HEK293 (cell line): Measurements from ENCODE around the gene CHD1.
A peak's percentile ranks its signal among the peaks of the same experiment; 100 is the strongest.

ENCODE experiments used
- CTCF ChIA-PET: fragments of 350-600 bp; formaldehyde crosslinking; extraction: SDS; loops from one replicate; lab custom pipeline; 2021; ENCODE audit warnings: antibody characterized with exemption; lab: Yijun Ruan, JAX
- POLR2A ChIA-PET: fragments of 300-600 bp; formaldehyde crosslinking; extraction: SDS; loops from one replicate; lab custom pipeline; 2020; ENCODE audit warnings: antibody characterized with exemption, inconsistent platforms; lab: Yijun Ruan, JAX
- H3K27ac ChIP-seq: fragments of 200-500 bp; sonication (Bioruptor generic); 2 replicates; pipeline ENCODE4 v1.5.1; 2014; ENCODE audit warnings: low read depth, low read length, control low read depth, inconsistent platforms; ENCODE audit errors: extremely low read depth
- H3K36me3 ChIP-seq, 2 experiments: fragments of 200-500 bp in 1 of 2; sonication (Bioruptor generic) in 1 of 2; 1 replicate in 1 of 2; 2 replicates in 1 of 2; pipeline ENCODE4 v1.5.1; 2014 to 2017; ENCODE audit warnings: inconsistent platforms in 2 of 2, low read length in 2 of 2; ENCODE audit not compliant: control insufficient read depth in 2 of 2, insufficient read depth in 1 of 2
- H3K4me1 ChIP-seq: fragments of 200-500 bp; sonication (Bioruptor generic); 2 replicates; pipeline ENCODE4 v1.5.1; 2014; ENCODE audit warnings: mild to moderate bottlenecking, low read length, inconsistent platforms; ENCODE audit not compliant: control insufficient read depth, insufficient read depth
- H3K4me3 ChIP-seq: 2 replicates; pipeline ENCODE4 v1.5.1; 2011; ENCODE audit warnings: low read depth, mild to moderate bottlenecking, control low read depth, low read length, moderate library complexity
- H3K9me3 ChIP-seq: fragments of 200-500 bp; sonication (Bioruptor generic); 2 replicates; pipeline ENCODE4 v1.5.1; 2014; ENCODE audit warnings: low read depth, low read length, inconsistent platforms; ENCODE audit not compliant: control insufficient read depth, insufficient read depth
- BCL11B ChIP-seq: fragments of 450-650 bp; formaldehyde crosslinking; IDR thresholded peaks from 2 replicates; pipeline ENCODE4 v1.5.1; 2016; ENCODE audit warnings: low read depth, missing biosample characterization, missing genetic modification characterization
- EGR2 ChIP-seq: fragments of 450-650 bp; formaldehyde crosslinking; IDR thresholded peaks from 2 replicates; pipeline ENCODE4 v1.5.1; 2016; ENCODE audit warnings: low read depth, missing biosample characterization, missing genetic modification characterization
- HOXC10 ChIP-seq: sonication (generic); formaldehyde crosslinking; IDR thresholded peaks from 2 replicates; pipeline ENCODE4 v1.8.1; 2023; ENCODE audit warnings: mild to moderate bottlenecking, missing genetic modification reagents
- KLF10 ChIP-seq: fragments of 450-650 bp; IDR thresholded peaks from 2 replicates; pipeline ENCODE4 v1.5.1; 2018; ENCODE audit warnings: missing biosample characterization, mild to moderate bottlenecking, missing genetic modification characterization
- MYNN ChIP-seq: fragments of 450-650 bp; formaldehyde crosslinking; IDR thresholded peaks from 2 replicates; pipeline ENCODE4 v1.5.1; 2016; ENCODE audit warnings: missing biosample characterization, missing genetic modification characterization, borderline replicate concordance
- MZF1 ChIP-seq: fragments of 450-650 bp; formaldehyde crosslinking; IDR thresholded peaks from 2 replicates; pipeline ENCODE4 v1.5.1; 2017; ENCODE audit warnings: missing biosample characterization, missing genetic modification characterization, borderline replicate concordance
- SCRT2 ChIP-seq: fragments of 450-650 bp; formaldehyde crosslinking; IDR thresholded peaks from 2 replicates; pipeline ENCODE4 v1.5.1; 2016; ENCODE audit warnings: missing biosample characterization, missing genetic modification characterization
- ZBTB21 ChIP-seq: fragments of 450-650 bp; formaldehyde crosslinking; IDR thresholded peaks from 2 replicates; pipeline ENCODE4 v1.5.1; 2017; ENCODE audit warnings: missing biosample characterization, missing genetic modification characterization
- ZEB2 ChIP-seq: fragments of 450-650 bp; formaldehyde crosslinking; IDR thresholded peaks from 2 replicates; pipeline ENCODE4 v1.5.1; 2016; ENCODE audit warnings: missing biosample characterization, missing genetic modification characterization
- ZNF157 ChIP-seq: fragments of 450-650 bp; formaldehyde crosslinking; IDR thresholded peaks from 2 replicates; pipeline ENCODE4 v1.5.1; 2016; ENCODE audit warnings: missing biosample characterization, missing genetic modification characterization
- ZNF211 ChIP-seq: fragments of 450-650 bp; formaldehyde crosslinking; IDR thresholded peaks from 2 replicates; pipeline ENCODE4 v1.5.1; 2016; ENCODE audit warnings: low read depth, missing biosample characterization, missing genetic modification characterization
- ZNF324 ChIP-seq: fragments of 450-650 bp; formaldehyde crosslinking; IDR thresholded peaks from 2 replicates; pipeline ENCODE4 v1.5.1; 2016; ENCODE audit warnings: missing biosample characterization, missing genetic modification characterization
- ZNF391 ChIP-seq: fragments of 450-650 bp; formaldehyde crosslinking; IDR thresholded peaks from 2 replicates; pipeline ENCODE4 v1.5.1; 2016; ENCODE audit warnings: low read depth, missing biosample characterization, missing genetic modification characterization, borderline replicate concordance
- ZNF416 ChIP-seq: fragments of 450-650 bp; formaldehyde crosslinking; IDR thresholded peaks from 2 replicates; pipeline ENCODE4 v1.5.1; 2016; ENCODE audit warnings: missing biosample characterization, missing genetic modification characterization
- ZNF623 ChIP-seq: fragments of 450-650 bp; formaldehyde crosslinking; IDR thresholded peaks from 2 replicates; pipeline ENCODE4 v1.5.1; 2016; ENCODE audit warnings: missing biosample characterization, missing genetic modification characterization
- ZNF677 ChIP-seq: fragments of 450-650 bp; IDR thresholded peaks from 2 replicates; pipeline ENCODE4 v1.5.0; 2018; ENCODE audit warnings: missing biosample characterization, mild to moderate bottlenecking, missing genetic modification characterization, moderate library complexity
- ZSCAN16 ChIP-seq: fragments of 450-650 bp; formaldehyde crosslinking; IDR thresholded peaks from 2 replicates; pipeline ENCODE4 v1.5.1; 2016; ENCODE audit warnings: missing biosample characterization, missing genetic modification characterization
- ZSCAN30 ChIP-seq: fragments of 450-650 bp; IDR thresholded peaks from 2 replicates; pipeline ENCODE4 v1.5.1; 2018; ENCODE audit warnings: missing biosample characterization, mild to moderate bottlenecking, missing genetic modification characterization, moderate library complexity
- TF ChIP-seq, protein P1 (sequence below): sonication (generic); formaldehyde crosslinking; IDR thresholded peaks from 2 replicates; pipeline ENCODE4 v1.8.1; 2022; ENCODE audit warnings: mild to moderate bottlenecking, moderate library complexity, missing genetic modification reagents
- TF ChIP-seq, protein P2 (sequence below): fragments of 450-650 bp; formaldehyde crosslinking; IDR thresholded peaks from 2 replicates; pipeline ENCODE4; 2016; ENCODE audit warnings: missing biosample characterization, missing genetic modification characterization
- TF ChIP-seq, protein P3 (sequence below): fragments of 450-650 bp; formaldehyde crosslinking; IDR thresholded peaks from 2 replicates; pipeline ENCODE4 v1.5.1; 2016; ENCODE audit warnings: missing biosample characterization, missing genetic modification characterization
- TF ChIP-seq, protein P4 (sequence below): fragments of 450-650 bp; formaldehyde crosslinking; IDR thresholded peaks from 2 replicates; pipeline ENCODE4 v1.5.1; 2016; ENCODE audit warnings: missing biosample characterization, missing genetic modification characterization
- TF ChIP-seq, protein P5 (sequence below): fragments of 450-650 bp; formaldehyde crosslinking; IDR thresholded peaks from 2 replicates; pipeline ENCODE4 v1.5.1; 2016; ENCODE audit warnings: missing biosample characterization, missing genetic modification characterization
- TF ChIP-seq, protein P6 (sequence below): fragments of 450-650 bp; formaldehyde crosslinking; IDR thresholded peaks from 2 replicates; pipeline ENCODE4 v1.5.1; 2017; ENCODE audit warnings: missing biosample characterization, missing genetic modification characterization
- TF ChIP-seq, protein P7 (sequence below): fragments of 450-650 bp; formaldehyde crosslinking; optimal IDR thresholded peaks from 2 replicates; pipeline ENCODE3; 2016; ENCODE audit warnings: missing biosample characterization, mild to moderate bottlenecking, missing genetic modification characterization

Gene CHD1

DNA sequence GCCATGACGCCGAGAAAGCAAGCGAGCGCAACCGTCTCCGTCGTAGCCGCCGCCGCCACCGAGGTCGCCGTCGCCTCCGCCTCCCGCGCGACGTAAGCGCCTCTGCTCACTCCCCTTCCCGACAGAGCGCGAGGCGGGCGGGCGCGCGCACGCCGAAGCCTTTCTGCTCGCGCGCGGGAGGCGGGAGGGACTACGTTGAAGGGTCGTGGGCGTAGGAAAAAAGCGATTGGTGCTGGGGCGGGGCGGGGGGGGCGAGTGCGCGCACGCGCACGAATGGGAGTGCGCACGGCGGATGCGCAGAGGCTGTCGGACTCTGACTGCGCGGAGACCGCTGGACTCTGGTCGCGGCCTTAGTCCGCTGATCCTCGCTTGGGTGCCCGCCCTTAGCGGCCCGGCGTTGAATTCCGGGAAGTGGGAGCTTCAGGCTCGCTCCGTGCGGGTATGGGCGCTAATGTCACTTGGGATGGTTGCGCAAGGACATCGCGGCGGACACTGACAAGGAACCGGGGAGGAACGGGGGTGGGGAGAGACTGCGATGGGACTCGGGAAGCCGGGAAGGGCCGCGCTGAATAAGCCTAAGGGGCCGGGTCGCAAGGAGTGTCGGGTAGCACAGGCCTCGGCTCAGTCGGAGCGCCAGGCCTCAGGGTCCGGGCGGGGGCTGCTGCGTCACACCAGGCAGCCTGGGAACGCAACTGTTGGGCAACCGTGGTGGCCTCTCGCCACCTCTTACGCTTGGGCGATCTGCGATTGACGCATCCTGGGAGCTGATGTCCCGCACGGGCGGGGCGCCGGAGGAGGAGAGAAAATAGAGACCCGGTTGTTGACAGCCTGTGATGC lies at the start of gene CHD1:
Gene CHD1, minus strand, starts transcription at position 135 of the 837 bp plus-strand sequence. CDS start 2,621 bp downstream, outside the sequence.
- peak within 1 kb of the TSS; percentile 98 for H3K27ac ChIP-seq
- H3K9me3 ChIP-seq = no peaks in the 10 kb centered on the region
- ChIA-PET POLR2A (interaction anchor here (0.9 to 3.2 kb wide), 7 partner anchors 9 to 104 kb away, joined by 3 to 16 read pairs (median 4); no protein-coding TSS in a partner anchor), CTCF (interaction anchor here (0.6 to 1.5 kb wide), 6 partner anchors 99 to 1920 kb away, joined by 3 to 5 read pairs (median 4); no protein-coding TSS in a partner anchor)
- H3K4me1 ChIP-seq = 0 out of 2 replicates have a peak, but pooled peaks cover 4% of the 10 kb centered on the region
- H3K36me3 ChIP-seq = peaks cover 14 to 22% of the 10 kb centered on the region in 2 experiments
- peak within 1 kb of the TSS; percentile 99 for H3K4me3 ChIP-seq
- TF ChIP-seq MYNN (peak; percentile 38; the same call in 1 of the 2 replicates), ZNF416 (tag by site-specific recombination) (no peak), ZNF677 (tag by site-specific recombination) (no peak), ZSCAN16 (tag by site-specific recombination) (0 out of 2 replicates have a peak, but pooled peaks have one; percentile 58), HOXC10 (CRISPR knock-in tag) (peak; percentile 89; the same call in 1 of the 2 replicates), SCRT2 (peak; percentile 62), ZEB2 (tag by site-specific recombination) (peak; percentile 93), KLF10 (tag by site-specific recombination) (peak; percentile 60), ZNF211 (no peak), ZSCAN30 (tag by site-specific recombination) (peak; percentile 52), ZNF157 (tag by site-specific recombination) (no peak), ZNF391 (tag by site-specific recombination) (peak; percentile 76; the same call in 1 of the 2 replicates), ZNF623 (peak; percentile 41; the same call in 1 of the 2 replicates), EGR2 (tag by site-specific recombination) (peak; percentile 55), MZF1 (tag by site-specific recombination) (peak; percentile 66; the same call in 1 of the 2 replicates), ZNF324 (peak; percentile 94; the same call in 1 of the 2 replicates), ZBTB21 (tag by site-specific recombination) (peak; percentile 92), BCL11B (peak; percentile 93)
- TF ChIP-seq, protein P1, sequence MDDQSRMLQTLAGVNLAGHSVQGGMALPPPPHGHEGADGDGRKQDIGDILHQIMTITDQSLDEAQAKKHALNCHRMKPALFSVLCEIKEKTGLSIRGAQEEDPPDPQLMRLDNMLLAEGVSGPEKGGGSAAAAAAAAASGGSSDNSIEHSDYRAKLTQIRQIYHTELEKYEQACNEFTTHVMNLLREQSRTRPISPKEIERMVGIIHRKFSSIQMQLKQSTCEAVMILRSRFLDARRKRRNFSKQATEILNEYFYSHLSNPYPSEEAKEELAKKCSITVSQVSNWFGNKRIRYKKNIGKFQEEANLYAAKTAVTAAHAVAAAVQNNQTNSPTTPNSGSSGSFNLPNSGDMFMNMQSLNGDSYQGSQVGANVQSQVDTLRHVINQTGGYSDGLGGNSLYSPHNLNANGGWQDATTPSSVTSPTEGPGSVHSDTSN = peak; percentile 61; the same call in 1 of the 2 replicates
- TF ChIP-seq, protein P2, sequence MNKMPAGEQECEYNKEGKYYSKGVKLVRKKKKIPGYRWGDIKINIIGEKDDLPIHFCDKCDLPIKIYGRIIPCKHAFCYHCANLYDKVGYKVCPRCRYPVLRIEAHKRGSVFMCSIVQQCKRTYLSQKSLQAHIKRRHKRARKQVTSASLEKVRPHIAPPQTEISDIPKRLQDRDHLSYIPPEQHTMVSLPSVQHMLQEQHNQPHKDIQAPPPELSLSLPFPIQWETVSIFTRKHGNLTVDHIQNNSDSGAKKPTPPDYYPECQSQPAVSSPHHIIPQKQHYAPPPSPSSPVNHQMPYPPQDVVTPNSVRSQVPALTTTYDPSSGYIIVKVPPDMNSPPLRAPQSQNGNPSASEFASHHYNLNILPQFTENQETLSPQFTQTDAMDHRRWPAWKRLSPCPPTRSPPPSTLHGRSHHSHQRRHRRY = no peak
- TF ChIP-seq, protein P3, sequence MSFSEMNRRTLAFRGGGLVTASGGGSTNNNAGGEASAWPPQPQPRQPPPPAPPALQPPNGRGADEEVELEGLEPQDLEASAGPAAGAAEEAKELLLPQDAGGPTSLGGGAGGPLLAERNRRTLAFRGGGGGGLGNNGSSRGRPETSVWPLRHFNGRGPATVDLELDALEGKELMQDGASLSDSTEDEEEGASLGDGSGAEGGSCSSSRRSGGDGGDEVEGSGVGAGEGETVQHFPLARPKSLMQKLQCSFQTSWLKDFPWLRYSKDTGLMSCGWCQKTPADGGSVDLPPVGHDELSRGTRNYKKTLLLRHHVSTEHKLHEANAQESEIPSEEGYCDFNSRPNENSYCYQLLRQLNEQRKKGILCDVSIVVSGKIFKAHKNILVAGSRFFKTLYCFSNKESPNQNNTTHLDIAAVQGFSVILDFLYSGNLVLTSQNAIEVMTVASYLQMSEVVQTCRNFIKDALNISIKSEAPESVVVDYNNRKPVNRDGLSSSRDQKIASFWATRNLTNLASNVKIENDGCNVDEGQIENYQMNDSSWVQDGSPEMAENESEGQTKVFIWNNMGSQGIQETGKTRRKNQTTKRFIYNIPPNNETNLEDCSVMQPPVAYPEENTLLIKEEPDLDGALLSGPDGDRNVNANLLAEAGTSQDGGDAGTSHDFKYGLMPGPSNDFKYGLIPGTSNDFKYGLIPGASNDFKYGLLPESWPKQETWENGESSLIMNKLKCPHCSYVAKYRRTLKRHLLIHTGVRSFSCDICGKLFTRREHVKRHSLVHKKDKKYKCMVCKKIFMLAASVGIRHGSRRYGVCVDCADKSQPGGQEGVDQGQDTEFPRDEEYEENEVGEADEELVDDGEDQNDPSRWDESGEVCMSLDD (tag by site-specific recombination) = peak; percentile 68; the same call in 1 of the 2 replicates
- TF ChIP-seq, protein P4, sequence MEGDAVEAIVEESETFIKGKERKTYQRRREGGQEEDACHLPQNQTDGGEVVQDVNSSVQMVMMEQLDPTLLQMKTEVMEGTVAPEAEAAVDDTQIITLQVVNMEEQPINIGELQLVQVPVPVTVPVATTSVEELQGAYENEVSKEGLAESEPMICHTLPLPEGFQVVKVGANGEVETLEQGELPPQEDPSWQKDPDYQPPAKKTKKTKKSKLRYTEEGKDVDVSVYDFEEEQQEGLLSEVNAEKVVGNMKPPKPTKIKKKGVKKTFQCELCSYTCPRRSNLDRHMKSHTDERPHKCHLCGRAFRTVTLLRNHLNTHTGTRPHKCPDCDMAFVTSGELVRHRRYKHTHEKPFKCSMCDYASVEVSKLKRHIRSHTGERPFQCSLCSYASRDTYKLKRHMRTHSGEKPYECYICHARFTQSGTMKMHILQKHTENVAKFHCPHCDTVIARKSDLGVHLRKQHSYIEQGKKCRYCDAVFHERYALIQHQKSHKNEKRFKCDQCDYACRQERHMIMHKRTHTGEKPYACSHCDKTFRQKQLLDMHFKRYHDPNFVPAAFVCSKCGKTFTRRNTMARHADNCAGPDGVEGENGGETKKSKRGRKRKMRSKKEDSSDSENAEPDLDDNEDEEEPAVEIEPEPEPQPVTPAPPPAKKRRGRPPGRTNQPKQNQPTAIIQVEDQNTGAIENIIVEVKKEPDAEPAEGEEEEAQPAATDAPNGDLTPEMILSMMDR = no peak
- TF ChIP-seq, protein P5, sequence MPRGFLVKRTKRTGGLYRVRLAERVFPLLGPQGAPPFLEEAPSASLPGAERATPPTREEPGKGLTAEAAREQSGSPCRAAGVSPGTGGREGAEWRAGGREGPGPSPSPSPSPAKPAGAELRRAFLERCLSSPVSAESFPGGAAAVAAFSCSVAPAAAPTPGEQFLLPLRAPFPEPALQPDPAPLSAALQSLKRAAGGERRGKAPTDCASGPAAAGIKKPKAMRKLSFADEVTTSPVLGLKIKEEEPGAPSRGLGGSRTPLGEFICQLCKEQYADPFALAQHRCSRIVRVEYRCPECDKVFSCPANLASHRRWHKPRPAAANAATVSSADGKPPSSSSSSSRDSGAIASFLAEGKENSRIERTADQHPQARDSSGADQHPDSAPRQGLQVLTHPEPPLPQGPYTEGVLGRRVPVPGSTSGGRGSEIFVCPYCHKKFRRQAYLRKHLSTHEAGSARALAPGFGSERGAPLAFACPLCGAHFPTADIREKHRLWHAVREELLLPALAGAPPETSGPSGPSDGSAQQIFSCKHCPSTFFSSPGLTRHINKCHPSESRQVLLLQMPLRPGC (tag by site-specific recombination) = peak; percentile 63
- TF ChIP-seq, protein P6, sequence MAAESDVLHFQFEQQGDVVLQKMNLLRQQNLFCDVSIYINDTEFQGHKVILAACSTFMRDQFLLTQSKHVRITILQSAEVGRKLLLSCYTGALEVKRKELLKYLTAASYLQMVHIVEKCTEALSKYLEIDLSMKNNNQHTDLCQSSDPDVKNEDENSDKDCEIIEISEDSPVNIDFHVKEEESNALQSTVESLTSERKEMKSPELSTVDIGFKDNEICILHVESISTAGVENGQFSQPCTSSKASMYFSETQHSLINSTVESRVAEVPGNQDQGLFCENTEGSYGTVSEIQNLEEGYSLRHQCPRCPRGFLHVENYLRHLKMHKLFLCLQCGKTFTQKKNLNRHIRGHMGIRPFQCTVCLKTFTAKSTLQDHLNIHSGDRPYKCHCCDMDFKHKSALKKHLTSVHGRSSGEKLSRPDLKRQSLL = peak; percentile 49; the same call in 1 of the 2 replicates
- TF ChIP-seq, protein P7, sequence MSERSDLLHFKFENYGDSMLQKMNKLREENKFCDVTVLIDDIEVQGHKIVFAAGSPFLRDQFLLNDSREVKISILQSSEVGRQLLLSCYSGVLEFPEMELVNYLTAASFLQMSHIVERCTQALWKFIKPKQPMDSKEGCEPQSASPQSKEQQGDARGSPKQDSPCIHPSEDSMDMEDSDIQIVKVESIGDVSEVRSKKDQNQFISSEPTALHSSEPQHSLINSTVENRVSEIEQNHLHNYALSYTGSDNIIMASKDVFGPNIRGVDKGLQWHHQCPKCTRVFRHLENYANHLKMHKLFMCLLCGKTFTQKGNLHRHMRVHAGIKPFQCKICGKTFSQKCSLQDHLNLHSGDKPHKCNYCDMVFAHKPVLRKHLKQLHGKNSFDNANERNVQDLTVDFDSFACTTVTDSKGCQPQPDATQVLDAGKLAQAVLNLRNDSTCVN (tag by site-specific recombination) = peak; percentile 99
